ENCODE measurements around the gene WDR49.
"Not testable (repeated sequence)": the region's sequence is repeated elsewhere in the genome, so short reads cannot be mapped to it uniquely, and the experiment has no call there.

WDR49 gene

DNA sequence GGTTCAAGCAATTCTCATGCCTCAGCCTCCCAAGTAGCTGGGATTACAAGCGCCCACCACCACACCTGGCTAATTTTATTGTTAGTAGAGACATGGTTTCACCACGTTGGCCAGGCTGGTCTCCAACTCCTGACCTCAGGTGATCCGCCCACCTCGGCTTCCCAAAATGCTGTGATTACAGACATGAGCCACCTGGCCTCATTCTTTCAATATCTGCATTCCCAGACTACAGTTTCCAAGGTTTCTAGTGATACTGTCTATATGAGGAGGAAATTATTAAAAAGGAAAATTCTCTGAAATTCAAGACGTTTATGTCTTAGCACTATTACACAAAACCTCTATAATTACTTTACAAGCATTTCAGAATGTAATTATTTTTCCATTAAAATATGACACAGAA is 39.5 kb downstream of the WDR49 start:
- not testable (repeated sequence) for DNase-seq (ENCODE audit: low spot score)

GRCh38 chr3:167611718-167612117 is 42.0 kb downstream of the WDR49 start:
- no peak for DNase-seq (ENCODE audit: low spot score)

DNA sequence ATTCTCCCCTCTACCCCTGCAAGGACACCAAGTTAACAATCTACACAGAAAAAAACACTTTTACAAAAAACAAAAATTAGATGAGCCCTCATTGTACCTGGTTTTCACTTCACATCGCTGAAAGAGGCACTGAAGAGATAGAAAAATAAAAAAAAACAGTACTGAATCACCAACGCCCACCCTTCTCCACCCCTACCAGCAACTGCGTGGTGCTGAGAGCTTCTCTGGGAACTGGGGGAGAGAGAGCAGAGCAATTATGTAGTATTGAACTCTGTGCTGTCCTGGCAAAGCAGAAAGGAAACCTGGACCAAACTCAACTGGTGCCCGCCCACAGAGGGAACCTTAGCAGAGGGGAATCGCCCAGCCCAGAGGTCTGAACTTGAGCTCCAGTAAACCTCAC is 44.6 kb downstream of the WDR49 start:
- DNase-seq (ENCODE audit: low spot score), result no peak

- DNase-seq (ENCODE audit: low spot score), result no peak
Observed at GRCh38 chr3:167606836-167607235, 46.9 kb downstream of the WDR49 start.

GRCh38 chr3:167605871-167606270 is 47.9 kb downstream of the WDR49 start:
- DNase-seq (ENCODE audit: low spot score), result no peak

DNA sequence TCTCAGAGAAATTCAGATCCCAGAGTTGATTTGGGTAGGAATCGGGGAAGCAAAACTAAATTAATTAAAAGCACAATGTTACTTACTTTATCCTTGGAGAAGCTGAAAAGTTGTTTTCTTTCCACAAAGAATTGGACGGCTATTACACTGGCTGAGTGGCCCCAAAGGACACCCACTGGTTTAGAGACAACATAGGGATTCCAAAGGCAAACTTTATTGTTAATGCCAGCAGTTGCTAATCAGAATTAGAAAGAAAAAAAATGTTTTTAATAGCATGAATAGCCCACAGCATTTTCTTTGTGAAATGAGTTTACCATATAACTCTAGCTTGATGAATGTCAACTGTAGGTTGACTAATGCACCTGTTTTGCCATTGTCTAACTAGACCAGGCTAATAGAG is 51.7 kb downstream of the WDR49 start:
- no peak for DNase-seq (ENCODE audit: low spot score)

DNA sequence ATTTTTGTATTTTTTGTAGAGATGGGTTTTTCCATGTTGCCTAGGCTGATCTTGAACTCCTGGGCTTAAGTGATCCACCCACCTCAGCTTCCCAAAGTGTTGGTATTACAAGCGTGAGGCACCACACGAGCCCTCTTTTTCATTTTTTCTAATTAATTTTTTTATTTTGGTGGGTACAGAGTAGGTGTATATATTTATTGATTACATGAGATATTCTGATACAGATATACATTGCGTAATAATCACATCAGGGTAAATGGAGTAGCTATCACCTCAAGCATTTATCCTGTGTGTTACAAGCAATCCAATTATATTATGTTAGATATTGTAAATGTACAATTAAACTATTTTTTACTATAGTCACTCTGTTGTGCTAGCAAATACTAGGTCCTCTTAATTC is 66.1 kb downstream of the WDR49 start:
- DNase-seq (ENCODE audit: low spot score), result no peak

DNA sequence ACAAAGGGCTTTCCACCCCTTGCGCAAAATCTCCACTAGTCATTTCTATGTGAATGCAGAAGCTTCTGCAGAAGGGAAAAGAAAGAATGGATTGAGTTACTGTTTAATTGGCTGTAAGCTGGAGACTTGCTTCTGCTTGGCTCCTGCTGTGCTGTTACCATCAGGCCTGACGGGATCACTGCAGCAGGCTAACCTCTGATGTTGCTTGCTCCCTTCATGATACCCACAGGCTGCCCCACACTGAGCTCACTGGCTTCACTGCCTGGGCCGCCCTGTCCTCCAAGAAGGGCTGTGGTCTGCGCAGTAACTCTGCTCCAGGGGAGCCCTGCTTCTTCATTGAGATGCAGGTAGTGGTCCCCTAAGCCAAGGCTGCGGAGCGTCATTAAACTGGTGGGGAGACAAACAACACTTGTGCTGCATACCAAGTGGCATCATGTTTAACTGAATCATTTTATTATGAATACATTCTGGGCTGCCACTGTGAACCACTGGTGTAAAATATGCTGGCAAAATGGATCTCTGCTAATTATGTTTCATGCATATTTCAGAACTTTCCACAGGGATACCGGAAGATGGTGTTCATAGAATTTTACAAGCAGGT is 78.6 kb downstream of the WDR49 start:
- no peak for DNase-seq (ENCODE audit: low spot score)

DNA sequence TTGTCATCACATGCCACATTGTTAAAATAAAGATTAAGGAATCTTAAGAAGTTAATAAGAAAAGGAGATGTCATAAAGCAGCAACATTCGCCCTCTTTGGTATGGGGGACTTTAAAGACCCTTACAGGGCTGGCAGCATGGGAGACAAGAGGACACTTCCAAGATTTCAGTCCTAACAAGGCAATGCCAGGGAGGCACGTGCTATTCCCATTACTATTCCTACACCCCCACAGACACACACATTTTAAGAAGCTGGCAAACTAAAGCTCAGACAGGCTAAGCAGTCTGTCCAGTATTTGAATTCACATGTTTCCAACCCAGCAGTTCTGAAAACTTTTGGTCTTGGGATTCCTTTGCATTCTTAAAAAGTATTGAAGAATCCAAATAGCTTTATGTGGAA is 80.8 kb downstream of the WDR49 start:
- DNase-seq (ENCODE audit: low spot score), result no peak

DNA sequence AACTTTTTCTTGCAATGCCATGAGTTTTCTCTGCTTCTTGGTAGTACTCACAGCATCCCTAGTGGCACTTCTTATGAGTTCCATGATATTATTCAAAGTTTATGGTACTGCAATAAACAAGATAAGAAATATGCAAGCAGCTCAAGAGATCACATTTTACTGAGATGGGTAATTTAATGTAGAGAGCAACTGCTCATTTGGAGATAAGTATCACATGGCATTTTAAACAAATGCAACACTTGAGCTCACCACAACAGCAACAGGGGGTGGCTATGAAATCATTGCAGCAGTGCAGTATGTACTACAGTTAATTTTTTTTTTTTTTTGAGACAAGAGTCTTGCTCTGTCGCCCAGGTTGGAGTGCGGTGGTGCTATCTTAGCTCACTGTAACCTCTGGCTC is 85.1 kb downstream of the WDR49 start:
- DNase-seq (ENCODE audit: low spot score), result no peak

DNA sequence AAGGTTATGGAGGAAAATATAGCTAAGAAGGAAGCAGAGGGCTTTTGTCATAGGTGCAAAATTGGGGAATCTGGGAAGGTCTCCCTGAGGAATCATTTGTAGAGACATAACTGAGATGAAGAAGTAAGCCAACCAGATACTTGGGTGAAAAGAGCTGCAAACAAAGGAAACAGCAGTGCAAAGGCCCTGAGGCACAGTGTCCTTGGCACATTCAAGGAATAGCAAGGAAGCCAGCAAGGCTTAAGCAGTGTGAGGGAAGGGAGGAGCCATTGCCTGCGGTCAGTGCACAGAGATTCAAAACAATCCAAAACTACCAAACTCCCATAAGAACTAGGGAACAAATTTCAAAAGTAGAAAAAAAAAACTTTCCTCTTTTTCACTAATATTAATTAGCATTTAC is 88.3 kb downstream of the WDR49 start:
- DNase-seq (ENCODE audit: low spot score), result no peak

GRCh38 chr3:167564612-167565011 is 89.1 kb downstream of the WDR49 start:
- no peak for DNase-seq (ENCODE audit: low spot score)

DNA sequence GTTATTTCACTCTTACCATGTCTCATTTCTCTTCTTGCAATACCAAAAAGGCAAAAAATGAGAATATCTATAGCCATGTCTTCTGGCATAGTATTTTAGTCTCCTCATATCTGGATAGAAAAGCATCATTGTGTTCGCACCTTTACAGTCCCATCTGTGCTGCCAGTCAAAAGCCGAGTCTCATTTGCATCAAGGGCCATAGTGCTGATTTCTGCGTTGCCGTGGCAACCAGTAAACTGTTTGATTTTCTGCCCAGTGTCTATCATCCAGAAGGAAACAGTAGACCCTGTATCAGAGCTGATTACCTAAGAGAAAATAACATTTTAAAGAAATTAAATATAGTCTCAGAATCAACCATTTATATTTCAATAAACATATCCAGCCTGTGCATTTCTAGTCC is 93.8 kb downstream of the WDR49 start:
- DNase-seq (ENCODE audit: low spot score), result no peak

GRCh38 chr3:167554898-167555297 is 98.8 kb downstream of the WDR49 start:
- DNase-seq (ENCODE audit: low spot score), result no peak

GRCh38 chr3:167538081-167538480 is 115.7 kb downstream of the WDR49 start:
- no peak for DNase-seq (ENCODE audit: low spot score)

GRCh38 chr3:167521006-167521355 is 132.8 kb downstream of the WDR49 start:
- no peak for DNase-seq (ENCODE audit: low spot score)

DNA sequence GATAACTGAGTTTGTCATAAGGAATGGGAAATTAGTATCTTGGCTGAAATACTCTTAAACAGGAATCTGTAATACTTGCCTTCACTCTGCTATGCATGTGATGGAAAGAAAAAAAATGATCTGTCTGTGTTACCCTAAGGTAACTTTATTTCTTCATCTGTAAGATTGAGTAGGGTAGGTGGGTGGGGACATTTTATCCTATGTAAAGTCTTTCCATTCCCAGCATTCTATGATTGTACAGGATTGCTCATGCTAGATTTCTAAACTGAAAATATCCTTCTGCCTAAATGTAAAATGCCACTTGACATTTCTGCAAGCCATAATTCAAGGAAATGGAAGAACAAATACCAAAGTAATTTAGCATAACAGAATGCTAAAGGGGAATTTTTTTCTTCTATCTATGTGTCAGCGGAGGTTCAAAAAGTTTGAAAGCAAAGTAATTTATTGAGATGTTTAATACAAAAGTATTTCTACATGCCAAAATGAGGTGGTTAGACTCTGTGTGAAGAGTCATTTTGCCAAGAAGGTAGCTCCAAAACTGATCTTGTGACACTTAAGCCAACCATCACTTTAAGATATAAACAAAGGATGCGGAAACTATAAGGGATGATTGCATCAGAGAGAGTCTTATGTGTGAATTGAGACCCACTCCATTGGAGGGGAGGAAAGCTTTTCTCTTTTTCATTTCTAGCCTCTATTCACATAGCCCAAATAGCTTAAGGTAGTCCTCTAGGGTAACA is 133.3 kb downstream of the WDR49 start:
- no peak for DNase-seq (ENCODE audit: low spot score)

- DNase-seq (ENCODE audit: low spot score), result no peak
Observed at GRCh38 chr3:167507954-167508353, 145.8 kb downstream of the WDR49 start.

GRCh38 chr3:167502401-167502800 is 151.3 kb downstream of the WDR49 start:
- DNase-seq (ENCODE audit: low spot score), result no peak

- DNase-seq (ENCODE audit: low spot score), result no peak
Observed at GRCh38 chr3:167501941-167502340, 151.8 kb downstream of the WDR49 start.

DNA sequence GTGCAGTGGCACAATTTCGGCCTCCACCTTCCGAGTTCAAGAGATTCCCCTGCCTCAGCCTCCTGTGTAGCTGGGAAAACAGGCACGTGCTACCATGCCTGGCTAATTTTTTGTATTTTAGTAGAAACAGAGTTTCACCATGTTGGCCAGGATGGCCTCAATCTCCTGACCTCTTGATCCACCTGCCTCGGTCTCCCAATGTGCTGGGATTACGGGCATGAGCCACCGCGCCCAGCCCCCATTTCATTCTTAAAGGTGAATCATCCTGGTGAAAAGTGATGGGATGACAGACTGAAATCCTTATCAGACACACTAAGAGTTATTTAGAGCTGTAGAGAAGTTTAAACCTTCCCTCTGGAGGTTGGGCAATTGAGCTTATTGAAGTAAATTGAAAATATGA is 155.8 kb downstream of the WDR49 start:
- DNase-seq (ENCODE audit: low spot score), result no peak

GRCh38 chr3:167493244-167493643 is 160.5 kb downstream of the WDR49 start:
- DNase-seq (ENCODE audit: low spot score), result peak; percentile 16

- no peak for DNase-seq (ENCODE audit: low spot score)
Observed at GRCh38 chr3:167491621-167492020, 162.1 kb downstream of the WDR49 start.

GRCh38 chr3:167489571-167489970 is 164.2 kb downstream of the WDR49 start:
- no peak for DNase-seq (ENCODE audit: low spot score)
